ENCODE results near the gene IQSEC3.

Gene IQSEC3

DNA sequence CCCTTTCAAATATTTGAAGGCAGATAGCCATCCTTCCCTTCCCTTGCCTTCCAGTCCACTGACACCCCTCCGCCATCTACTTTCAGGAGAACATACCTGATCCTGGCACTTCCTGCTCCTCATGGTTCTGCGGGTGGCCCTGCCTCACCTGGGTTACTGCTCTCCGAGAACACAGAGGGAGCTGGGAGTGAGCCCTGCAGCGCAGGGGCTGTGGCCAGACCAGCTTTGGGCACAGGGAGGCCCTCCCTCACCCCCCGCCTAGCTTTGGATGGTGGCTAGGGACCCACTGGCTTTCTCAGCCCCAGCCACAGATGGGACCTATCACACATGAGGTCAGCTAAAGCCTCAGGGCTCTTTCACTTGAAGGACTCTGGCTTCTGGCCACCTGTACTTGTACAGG is 12.4 kb downstream of the IQSEC3 start:
- no peak for DNase-seq (ENCODE audit: low read depth in 1 of 2, low spot score in 1 of 2)

GRCh38 chr12:80681-81190 is 14.2 kb downstream of the IQSEC3 start:
- no peak for DNase-seq (ENCODE audit: low read depth in 1 of 2, low spot score in 1 of 2)

- no peak for DNase-seq (ENCODE audit: low read depth in 1 of 2, low spot score in 1 of 2)
These were observed 16.2 kb downstream of the IQSEC3 start for GRCh38 chr12:82740-83139.

DNA sequence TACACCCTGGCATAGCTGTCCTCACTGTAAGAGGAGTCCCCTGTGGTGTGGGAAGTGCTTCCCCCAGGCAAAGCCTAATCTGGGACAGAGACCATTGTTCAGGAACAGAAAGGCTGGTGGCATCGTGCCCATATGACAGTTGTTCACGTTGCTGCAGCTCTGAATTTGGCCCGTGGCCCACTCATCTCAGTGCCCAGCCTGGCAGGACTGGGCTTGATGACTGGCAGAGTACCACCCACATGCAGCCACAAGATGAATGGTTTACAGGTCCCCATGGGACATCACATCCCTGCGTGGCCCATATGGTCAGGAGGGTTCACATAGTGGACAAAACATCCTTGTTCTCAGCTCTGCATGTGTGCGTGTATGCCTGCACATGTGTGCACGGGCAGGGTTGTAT is 17.5 kb downstream of the IQSEC3 start:
- no peak for DNase-seq (ENCODE audit: low read depth in 1 of 2, low spot score in 1 of 2)

DNA sequence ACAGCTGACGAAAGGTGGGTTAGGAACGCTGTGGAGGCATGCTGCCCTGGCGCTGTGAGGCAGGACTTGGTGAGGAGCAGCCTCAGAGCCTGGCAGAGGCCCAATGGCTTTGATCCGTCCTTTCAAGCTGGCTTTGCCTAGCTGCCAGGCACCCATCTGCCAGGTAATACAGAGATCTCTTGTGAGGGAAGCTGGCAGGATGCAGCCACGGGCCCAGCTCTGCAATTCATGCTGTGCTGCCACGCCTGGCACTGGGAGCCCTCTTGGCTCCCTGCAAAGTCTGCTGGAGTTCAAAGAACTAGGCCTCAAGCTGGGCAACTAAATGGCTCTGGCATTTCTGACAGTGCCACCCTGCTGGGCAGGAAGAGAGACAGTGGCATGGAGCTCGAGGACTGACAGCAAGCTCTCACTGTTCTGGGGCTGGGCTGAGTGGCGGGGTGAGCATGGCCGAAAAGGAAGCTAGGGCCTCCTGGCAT is 18.7 kb downstream of the IQSEC3 start:
- no peak for DNase-seq (ENCODE audit: low read depth in 1 of 2, low spot score in 1 of 2)

- no peak for DNase-seq (ENCODE audit: low read depth in 1 of 2, low spot score in 1 of 2)
These were observed 20.7 kb downstream of the IQSEC3 start for GRCh38 chr12:87315-87714.

DNA sequence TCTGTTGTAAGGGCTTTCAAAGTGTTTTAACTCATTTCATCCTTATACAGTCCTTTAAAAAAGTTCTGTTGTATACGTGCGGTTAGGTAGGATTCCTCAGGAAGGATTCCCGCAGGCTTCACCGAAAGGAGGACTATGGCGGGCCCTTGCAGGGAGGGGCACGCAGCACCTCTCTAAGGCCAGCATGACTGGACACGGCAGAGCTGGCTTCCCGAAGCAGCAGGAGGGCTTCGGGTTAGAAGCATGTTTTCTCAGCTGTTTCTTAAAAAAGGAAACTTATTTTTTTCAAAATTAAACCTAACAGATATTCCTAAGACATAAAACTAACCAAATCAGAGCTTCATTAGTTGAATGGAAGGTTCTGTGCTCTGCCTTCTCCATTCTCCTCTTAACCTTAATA is 21.3 kb downstream of the IQSEC3 start:
- DNase-seq (ENCODE audit: low read depth in 1 of 2, low spot score in 1 of 2): no peak

GRCh38 chr12:89653-90052 is 23.1 kb downstream of the IQSEC3 start:
- DNase-seq (ENCODE audit: low read depth in 1 of 2, low spot score in 1 of 2): no peak

DNA sequence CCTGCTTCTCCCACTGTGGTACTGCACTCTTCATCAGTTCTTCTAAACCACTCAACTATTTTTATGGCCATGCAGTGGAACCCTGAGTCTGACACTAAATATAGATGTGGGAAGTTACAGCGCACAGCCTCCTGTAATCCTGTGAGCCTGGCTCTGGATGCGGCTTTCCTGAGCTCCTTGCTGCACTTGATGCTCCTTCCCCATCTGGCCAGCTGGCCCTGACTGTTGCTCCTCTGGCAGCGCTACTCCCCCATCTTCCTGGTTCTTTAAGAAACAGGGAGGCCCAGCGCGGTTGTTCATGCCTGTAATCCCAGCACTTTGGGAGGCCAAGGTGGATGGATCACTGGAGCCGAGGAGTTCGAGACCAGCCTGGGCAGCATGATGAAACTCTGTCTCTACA is 24.6 kb downstream of the IQSEC3 start:
- no peak for DNase-seq (ENCODE audit: low read depth in 1 of 2, low spot score in 1 of 2)

DNA sequence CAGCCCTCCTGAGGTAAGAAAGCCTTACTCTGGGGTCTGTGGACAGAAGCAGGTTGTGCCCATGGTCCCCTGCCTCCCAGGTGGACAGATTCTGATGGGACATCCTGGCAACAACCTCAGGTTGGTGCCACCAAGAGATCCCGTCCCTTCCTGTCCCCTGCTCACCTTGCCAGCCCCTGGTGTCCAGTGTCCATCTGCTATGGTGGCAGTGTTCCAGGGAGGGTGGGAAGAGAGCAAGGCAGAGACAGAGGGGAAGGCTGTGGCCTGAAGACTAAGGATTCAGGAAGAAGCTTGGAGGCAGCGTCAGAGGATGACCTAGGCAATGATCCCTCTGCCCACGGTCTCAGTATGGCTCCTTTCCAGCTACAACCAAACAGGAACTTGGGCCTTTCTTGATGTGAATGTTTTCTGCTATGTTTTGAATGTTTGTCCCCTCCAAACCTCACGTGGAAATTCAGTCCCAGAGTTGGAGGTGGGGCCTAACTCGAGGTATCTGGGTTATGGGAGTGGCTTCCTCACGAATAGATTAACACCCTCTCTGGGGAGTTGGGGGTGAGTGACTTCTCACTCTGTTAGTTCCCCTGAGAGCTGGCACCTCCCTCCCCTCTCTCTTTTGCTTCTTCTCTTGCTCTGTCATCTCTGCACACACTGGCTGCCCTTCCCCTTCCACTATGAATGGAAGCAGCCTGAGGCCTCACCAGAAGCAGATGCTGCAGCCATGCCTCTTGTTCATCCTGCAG is 26.9 kb downstream of the IQSEC3 start:
- DNase-seq (ENCODE audit: low read depth in 1 of 2, low spot score in 1 of 2): no peak

GRCh38 chr12:96543-96942 is 30.0 kb downstream of the IQSEC3 start:
- no peak for DNase-seq (ENCODE audit: low read depth in 1 of 2, low spot score in 1 of 2)

DNA sequence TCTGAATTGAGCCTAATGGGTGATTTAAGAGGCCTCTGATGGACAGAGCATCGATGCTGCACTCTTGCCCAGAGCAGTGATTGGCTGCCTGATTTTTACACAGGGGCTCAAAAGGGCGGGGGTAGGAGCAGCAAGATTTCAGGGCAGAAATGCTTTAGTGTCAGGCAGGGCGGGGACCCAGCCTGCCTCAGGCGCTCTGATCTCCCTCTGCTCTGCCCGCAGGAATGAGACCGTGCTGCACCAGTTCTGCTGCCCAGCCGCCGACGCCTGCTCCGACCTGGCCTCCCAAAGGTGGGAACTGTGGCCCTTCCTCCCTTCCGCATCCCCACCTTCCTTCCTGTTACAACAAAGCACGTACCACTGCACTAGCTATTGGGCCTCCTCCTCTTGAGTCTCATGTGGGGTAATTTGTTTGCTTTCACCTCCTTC is 32.4 kb downstream of the IQSEC3 start:
- no peak for DNase-seq (ENCODE audit: low read depth in 1 of 2, low spot score in 1 of 2)

DNA sequence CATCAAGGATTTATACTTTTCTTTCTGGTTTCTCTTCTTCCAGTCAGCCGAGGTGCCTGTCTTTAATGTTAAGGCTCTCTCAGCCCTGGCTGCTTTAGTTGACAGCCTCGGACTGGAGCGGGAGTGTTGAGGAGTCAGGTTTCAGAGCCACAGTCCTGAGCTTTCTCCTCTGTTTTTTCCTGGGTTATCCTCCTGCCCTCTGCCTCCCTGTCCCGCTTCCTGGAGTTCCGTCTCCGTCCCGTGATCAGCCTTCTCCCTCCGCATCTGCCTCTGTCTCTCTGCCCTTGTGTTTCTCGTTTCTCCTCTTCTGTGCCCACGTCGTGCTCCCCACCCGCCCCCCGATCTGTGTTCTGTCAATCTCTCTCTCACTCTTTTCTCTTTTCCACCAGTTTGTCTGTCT is 33.0 kb downstream of the IQSEC3 start:
- DNase-seq (ENCODE audit: low read depth in 1 of 2, low spot score in 1 of 2): no peak

- no peak for DNase-seq (ENCODE audit: low read depth in 1 of 2, low spot score in 1 of 2)
These were observed 35.7 kb downstream of the IQSEC3 start for GRCh38 chr12:101969-102878.

- DNase-seq (ENCODE audit: low read depth in 1 of 2, low spot score in 1 of 2): no peak
These were observed 36.3 kb downstream of the IQSEC3 start for GRCh38 chr12:102879-103168.

GRCh38 chr12:103169-103981 is 36.8 kb downstream of the IQSEC3 start:
- no peak for DNase-seq (ENCODE audit: low read depth in 1 of 2, low spot score in 1 of 2)

DNA sequence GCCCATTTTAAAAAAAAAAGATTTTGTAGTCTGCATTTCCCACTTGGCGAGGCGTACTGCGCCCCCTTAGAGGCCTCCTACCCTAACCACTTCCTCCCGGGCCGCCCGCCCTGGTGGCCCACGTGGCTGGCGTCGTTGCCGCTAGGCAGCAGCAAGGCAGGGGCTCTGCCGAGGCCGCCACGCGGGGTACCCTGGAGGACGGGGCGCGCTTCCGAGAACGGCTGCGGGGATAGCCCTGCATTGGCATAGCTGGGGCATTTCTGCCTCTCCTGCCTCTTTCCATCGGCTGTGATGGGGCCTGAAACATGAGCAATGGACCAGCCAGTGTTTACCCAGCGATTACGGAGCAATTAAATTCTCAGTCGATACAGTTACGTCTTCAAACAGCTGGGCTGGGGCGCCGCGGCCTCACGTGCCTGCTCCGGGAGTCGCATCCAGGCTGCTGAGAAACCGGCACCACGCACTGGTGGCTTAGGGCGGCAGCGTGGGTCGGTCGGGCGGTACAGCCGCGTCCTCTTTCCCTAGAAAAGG is 38.0 kb downstream of the IQSEC3 start:
- no peak for DNase-seq (ENCODE audit: low read depth in 1 of 2, low spot score in 1 of 2)

GRCh38 chr12:105696-106095 is 39.1 kb downstream of the IQSEC3 start:
- DNase-seq (ENCODE audit: low read depth in 1 of 2, low spot score in 1 of 2): no peak

- no peak for DNase-seq (ENCODE audit: low read depth in 1 of 2, low spot score in 1 of 2)
These were observed 39.6 kb downstream of the IQSEC3 start for GRCh38 chr12:106118-106591.

GRCh38 chr12:108594-108993 is 42.0 kb downstream of the IQSEC3 start:
- no peak for DNase-seq (ENCODE audit: low read depth in 1 of 2, low spot score in 1 of 2)

DNA sequence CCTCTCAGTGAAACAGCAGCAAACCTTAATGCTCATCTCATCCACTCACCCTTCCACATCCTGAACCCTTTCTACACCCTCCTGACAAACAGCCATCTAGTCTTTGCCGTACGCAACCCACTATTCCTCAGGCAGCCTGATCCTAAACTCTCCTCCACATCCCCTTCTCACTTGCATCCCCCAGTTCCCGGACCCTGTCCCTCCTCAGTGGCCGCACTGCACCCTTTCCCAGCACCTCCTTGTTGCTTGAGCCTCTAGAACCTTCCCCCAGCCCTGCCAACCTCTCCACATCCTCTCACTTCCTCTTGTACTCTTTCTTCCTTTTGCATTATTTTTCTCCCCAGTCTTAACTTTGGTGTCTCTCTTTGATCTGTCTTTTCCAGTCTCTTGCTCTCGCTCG is 42.9 kb downstream of the IQSEC3 start:
- no peak for DNase-seq (ENCODE audit: low read depth in 1 of 2, low spot score in 1 of 2)
